Measurements from ENCODE around the gene NELL1. TPM values are rescaled to one million over a fixed set of nuclear protein-coding genes. Genes with fewer than 3 reads are reported as not detected.
A peak's percentile ranks its signal among the peaks of the same experiment; 100 is the strongest.

Gene NELL1
- polyA plus RNA-seq, 1 of the 3 experiments (the other 2 are of a cell fraction), result not detected

- Histone ChIP-seq H3K27ac (ENCODE audit: low read depth in 2 of 2, low read length in 1 of 2) (no peak overlapping the region), H3K4me2 (no peak overlapping the region), H3K9me2 (no peaks in the 10 kb centered on the region), H3K9ac (no peak overlapping the region), H3K4me3 (ENCODE audit: low read depth in 2 of 2, low read length in 1 of 2) (no peak overlapping the region), H3F3A (replicated peaks; ENCODE audit: insufficient read depth) (no peaks in the 10 kb centered on the region), H3K27me3 (ENCODE audit: insufficient read depth) (no peaks in the 10 kb centered on the region), H3K36me3 (replicated peaks in 1 of 2; ENCODE audit: control insufficient read depth in 1 of 2, insufficient read depth in 2 of 2, low read length in 1 of 2) (no peaks in the 10 kb centered on the region), H3K79me2 (ENCODE audit: insufficient read depth) (no peaks in the 10 kb centered on the region), H3K9me3 (no peaks in the 10 kb centered on the region; the same call in 1 of the 2 replicates), H3K4me1 (ENCODE audit: control insufficient read depth in 1 of 2, insufficient read depth in 2 of 2, low read depth in 1 of 2, low read length in 1 of 2) (peaks cover 0 to 6% of the 10 kb centered on the region in 2 experiments; a peak in 2 of 4 replicates), H2AFZ (ENCODE audit: low read depth) (no peak overlapping the region), H4K20me1 (ENCODE audit: insufficient read depth) (no peaks in the 10 kb centered on the region)
- POLR2A ChIA-PET, result no interaction called here
- CTCF ChIA-PET, result interaction anchor here (0.9 kb wide), 1 partner anchor 13 kb away, joined by 3 read pairs; no protein-coding TSS in a partner anchor
- TF ChIP-seq EP300 (IDR thresholded peaks at IDR 0.05; ENCODE audit: borderline replicate concordance in 1 of 2, low read depth in 1 of 2, low read length in 1 of 2), result no peak
- no peak for DNase-seq
- WGBS (ENCODE audit: low lambda C conversion rate), result 31% methylated on average over 3 of the region's 3 CpGs
Measured at GRCh38 chr11:21612326-21612725, 942.9 kb downstream of the NELL1 start.

DNA sequence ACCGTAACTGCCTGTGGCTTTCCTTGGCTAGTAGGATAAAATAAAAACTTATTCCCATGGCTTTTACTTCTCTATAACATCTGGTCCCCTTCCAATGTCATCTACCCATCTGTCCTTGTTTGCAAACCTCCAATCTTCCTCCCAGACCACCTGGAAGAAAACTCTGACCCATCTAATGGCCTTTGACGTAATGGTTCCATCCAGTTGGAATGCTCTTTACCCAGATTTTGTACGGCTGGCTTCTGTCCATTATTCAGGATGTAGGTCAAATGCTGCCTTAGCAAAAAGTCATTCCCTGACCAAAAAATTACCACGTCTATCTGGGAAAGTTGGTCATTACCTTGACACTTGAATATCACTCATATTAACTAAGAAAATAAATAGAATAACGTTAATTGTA, 945.6 kb downstream of the NELL1 start:
- Histone ChIP-seq H3K79me2 (ENCODE audit: insufficient read depth) (no peaks in the 10 kb centered on the region), H3K9me2 (no peaks in the 10 kb centered on the region), H3K27ac (ENCODE audit: low read depth in 2 of 2, low read length in 1 of 2) (no peak overlapping the region; a peak in 1 of 4 replicates), H3F3A (replicated peaks; ENCODE audit: insufficient read depth) (no peaks in the 10 kb centered on the region), H3K9me3 (no peaks in the 10 kb centered on the region; the same call in 1 of the 2 replicates), H3K9ac (no peak overlapping the region), H3K4me1 (ENCODE audit: control insufficient read depth in 1 of 2, insufficient read depth in 2 of 2, low read depth in 1 of 2, low read length in 1 of 2) (peaks cover 0 to 6% of the 10 kb centered on the region in 2 experiments; a peak in 2 of 4 replicates), H3K4me3 (ENCODE audit: low read depth in 2 of 2, low read length in 1 of 2) (no peak overlapping the region), H3K27me3 (ENCODE audit: insufficient read depth) (no peaks in the 10 kb centered on the region), H2AFZ (ENCODE audit: low read depth) (no peak overlapping the region), H3K4me2 (no peak overlapping the region), H4K20me1 (ENCODE audit: insufficient read depth) (no peaks in the 10 kb centered on the region), H3K36me3 (replicated peaks in 1 of 2; ENCODE audit: control insufficient read depth in 1 of 2, insufficient read depth in 2 of 2, low read length in 1 of 2) (no peaks in the 10 kb centered on the region)
- CTCF ChIA-PET, result no interaction called here
- DNase-seq, result no peak
- TF ChIP-seq USF2 (IDR thresholded peaks at IDR 0.05; ENCODE audit: borderline replicate concordance, low read depth, low read length) (no peak), TEAD4 (IDR thresholded peaks at IDR 0.05; ENCODE audit: borderline replicate concordance, insufficient read depth) (no peak), NRF1 (IDR thresholded peaks at IDR 0.05; ENCODE audit: low read depth, low read length) (no peak), ELF1 (IDR thresholded peaks at IDR 0.05) (no peak), TCF12 (IDR thresholded peaks at IDR 0.05) (no peak), RCOR1 (IDR thresholded peaks at IDR 0.05; ENCODE audit: low read length) (no peak), SIN3A (IDR thresholded peaks at IDR 0.05; ENCODE audit: borderline replicate concordance, low read depth, low read length) (no peak)
- TF ChIP-seq, protein P1, sequence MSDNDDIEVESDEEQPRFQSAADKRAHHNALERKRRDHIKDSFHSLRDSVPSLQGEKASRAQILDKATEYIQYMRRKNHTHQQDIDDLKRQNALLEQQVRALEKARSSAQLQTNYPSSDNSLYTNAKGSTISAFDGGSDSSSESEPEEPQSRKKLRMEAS (IDR thresholded peaks at IDR 0.05; ENCODE audit: low read depth), result no peak
- POLR2A ChIA-PET, result no interaction called here
- 30% methylated on average over 5 of the region's 5 CpGs for WGBS (ENCODE audit: low lambda C conversion rate)

DNA sequence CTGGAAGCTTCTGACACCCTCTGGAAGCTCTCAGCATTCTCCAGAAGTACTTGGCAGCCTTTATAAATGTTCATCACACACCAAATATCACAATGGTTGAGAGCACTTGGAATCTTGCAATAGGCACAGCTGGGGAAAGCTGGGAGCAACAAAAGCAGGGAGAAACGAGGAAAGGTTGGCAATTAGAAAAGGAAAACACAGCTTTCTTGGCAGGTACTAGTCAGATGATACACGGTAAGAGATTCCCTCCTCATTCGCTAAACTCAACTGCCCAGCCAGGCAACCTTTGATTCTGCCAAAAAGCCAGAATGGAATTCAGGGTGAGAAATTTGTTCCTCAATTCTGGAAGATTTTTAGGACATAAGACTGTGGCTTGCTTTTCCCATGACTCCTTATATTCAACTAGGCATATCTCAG, 946.6 kb downstream of the NELL1 start:
- WGBS (ENCODE audit: low lambda C conversion rate), result 46% methylated on average over 3 of the region's 3 CpGs

More for the DNA sequence above, 946.6 kb downstream of the NELL1 start:
- Histone ChIP-seq H3K27me3 (ENCODE audit: insufficient read depth) (no peaks in the 10 kb centered on the region), H3K79me2 (ENCODE audit: insufficient read depth) (no peaks in the 10 kb centered on the region), H2AFZ (ENCODE audit: low read depth) (no peak overlapping the region), H3K4me1 (ENCODE audit: control insufficient read depth in 1 of 2, insufficient read depth in 2 of 2, low read depth in 1 of 2, low read length in 1 of 2) (peaks cover 0 to 6% of the 10 kb centered on the region in 2 experiments; a peak in 2 of 4 replicates), H3K9me2 (no peaks in the 10 kb centered on the region), H4K20me1 (ENCODE audit: insufficient read depth) (no peaks in the 10 kb centered on the region), H3K27ac (ENCODE audit: low read depth in 2 of 2, low read length in 1 of 2) (peak overlapping the region in 1 of 2 experiments; percentile 82; a peak in 2 of 4 replicates), H3K4me2 (no peak overlapping the region), H3K36me3 (replicated peaks in 1 of 2; ENCODE audit: control insufficient read depth in 1 of 2, insufficient read depth in 2 of 2, low read length in 1 of 2) (no peaks in the 10 kb centered on the region), H3K4me3 (ENCODE audit: low read depth in 2 of 2, low read length in 1 of 2) (no peak overlapping the region), H3F3A (replicated peaks; ENCODE audit: insufficient read depth) (no peaks in the 10 kb centered on the region), H3K9me3 (no peaks in the 10 kb centered on the region; the same call in 1 of the 2 replicates), H3K9ac (no peak overlapping the region)
- CTCF ChIA-PET, result interaction anchor here (1.4 kb wide), 1 partner anchor 11 kb away, joined by 4 read pairs; no protein-coding TSS in a partner anchor
- no peak for DNase-seq
- POLR2A ChIA-PET, result no interaction called here
- no peak for TF ChIP-seq ELF1 (IDR thresholded peaks at IDR 0.05)
- TF ChIP-seq, protein P2, sequence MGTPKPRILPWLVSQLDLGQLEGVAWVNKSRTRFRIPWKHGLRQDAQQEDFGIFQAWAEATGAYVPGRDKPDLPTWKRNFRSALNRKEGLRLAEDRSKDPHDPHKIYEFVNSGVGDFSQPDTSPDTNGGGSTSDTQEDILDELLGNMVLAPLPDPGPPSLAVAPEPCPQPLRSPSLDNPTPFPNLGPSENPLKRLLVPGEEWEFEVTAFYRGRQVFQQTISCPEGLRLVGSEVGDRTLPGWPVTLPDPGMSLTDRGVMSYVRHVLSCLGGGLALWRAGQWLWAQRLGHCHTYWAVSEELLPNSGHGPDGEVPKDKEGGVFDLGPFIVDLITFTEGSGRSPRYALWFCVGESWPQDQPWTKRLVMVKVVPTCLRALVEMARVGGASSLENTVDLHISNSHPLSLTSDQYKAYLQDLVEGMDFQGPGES (IDR thresholded peaks at IDR 0.05; ENCODE audit: low read depth, low read length), result no peak
- no peak for TF ChIP-seq POLR2AphosphoS5 (IDR thresholded peaks at IDR 0.05; ENCODE audit: low read depth, low read length)
- TF ChIP-seq MEF2A (IDR thresholded peaks at IDR 0.05; ENCODE audit: borderline replicate concordance, low read depth), result no peak
- TF ChIP-seq NRF1 (IDR thresholded peaks at IDR 0.05; ENCODE audit: low read depth, low read length), result no peak
- no peak for TF ChIP-seq JUND (IDR thresholded peaks at IDR 0.05)
- TF ChIP-seq NFIC (IDR thresholded peaks at IDR 0.05; ENCODE audit: borderline replicate concordance), result no peak
- TF ChIP-seq GABPA (IDR thresholded peaks at IDR 0.05; ENCODE audit: low read depth), result no peak
- TF ChIP-seq RAD21 (IDR thresholded peaks at IDR 0.05; ENCODE audit: low read length), result no peak
- TF ChIP-seq REST (IDR thresholded peaks at IDR 0.05; ENCODE audit: low read depth, low read length), result no peak
- TF ChIP-seq SIN3A (IDR thresholded peaks at IDR 0.05; ENCODE audit: borderline replicate concordance, low read depth, low read length), result no peak
- TF ChIP-seq TCF12 (IDR thresholded peaks at IDR 0.05), result no peak
